ENCODE data around the gene FGD2. TPM values are rescaled to one million over a fixed set of nuclear protein-coding genes. Genes with fewer than 3 reads are reported as not detected.

The FGD2 gene
- total and polyA plus RNA-seq, 10 of the 15 experiments (the other 5 are each of a cell fraction or from before 2014, with no cell fraction given) = 5.2 to 88.1 (median 33.2) TPM

GRCh38 chr6:37019065-37019450, 13.6 kb downstream of the FGD2 start (continued):
- TF ChIP-seq BACH1 (IDR thresholded peaks at IDR 0.05; ENCODE audit: borderline replicate concordance) = no peak
- TF ChIP-seq SKIL (IDR thresholded peaks at IDR 0.05; ENCODE audit: low read depth, poor library complexity, severe bottlenecking) = no peak
- TF ChIP-seq NFIC (IDR thresholded peaks at IDR 0.05; ENCODE audit: low read depth, low read length) = no peak

GRCh38 chr6:37020381-37020780, 14.9 kb downstream of the FGD2 start:
- H3K79me2 ChIP-seq (ENCODE audit: control insufficient read depth, insufficient read depth, low read length) = no peaks in the 10 kb centered on the region
- H3K27ac ChIP-seq (ENCODE audit: control insufficient read depth, insufficient read depth) = no peak overlapping the region
- DNase-seq (ENCODE audit: low read depth, low spot score) (no peak), ATAC-seq (no peak), FAIRE-seq (no peak)
- H3K4me1 ChIP-seq (ENCODE audit: control insufficient read depth, insufficient read depth, low read length) = peaks cover 7% of the 10 kb centered on the region; the same call in 1 of the 2 replicates
- no peaks in the 10 kb centered on the region for H3K9me3 ChIP-seq (replicated peaks; ENCODE audit: control insufficient read depth, insufficient read depth, low read length)
- H3K4me2 ChIP-seq (ENCODE audit: control insufficient read depth, insufficient read depth) = no peak overlapping the region
- no peak overlapping the region for H3K4me3 ChIP-seq
- no TSS peak for BruUV-seq (replicated peaks)
- ChIA-PET CTCF (interaction anchor here (0.7 to 7.5 kb wide), 14 partner anchors 10 to 190 kb away, joined by 3 to 135 read pairs (median 14); partner anchors contain the start of genes C6orf89, FGD2 and PIM1), POLR2A (interaction anchor here (0.6 to 2.7 kb wide), 2 partner anchors 14 to 237 kb away, joined by 4 to 6 read pairs; partner anchors contain the start of gene TBC1D22B), RAD21 (ENCODE audit: unreplicated experiment) (interaction anchor here (1.1 to 5.3 kb wide), 2 partner anchors 153 to 255 kb away, joined by 3 to 76 read pairs; partner anchors contain the start of gene PIM1), SMC1A (ENCODE audit: uncharacterized antibody, unreplicated experiment) (interaction anchor here (1.0 to 5.1 kb wide), 10 partner anchors 8 to 189 kb away, joined by 3 to 66 read pairs (median 24); partner anchors contain the start of genes C6orf89, MTCH1 and PIM1)
- H4K20me1 ChIP-seq (ENCODE audit: control insufficient read depth, insufficient read depth) = peaks cover 3% of the 10 kb centered on the region; the same call in 1 of the 2 replicates
- H3K36me3 ChIP-seq (ENCODE audit: control insufficient read depth in 2 of 2, insufficient read depth in 2 of 2, low read length in 1 of 2) = peaks cover 15 to 24% of the 10 kb centered on the region in 2 experiments
- in situ Hi-C loops (cut with MboI) = loop anchor here (10.0 kb wide), 2 partner anchors 154 to 184 kb away; partner anchors contain the start of gene PIM1
- H2AFZ ChIP-seq (ENCODE audit: control insufficient read depth, low read depth, low read length) = no peak overlapping the region
- H3K9ac ChIP-seq (ENCODE audit: control insufficient read depth, insufficient read depth, low read length) = no peak overlapping the region
- no peak for TF ChIP-seq CHD1 (IDR thresholded peaks at IDR 0.05; ENCODE audit: low read depth, low read length)
- TF ChIP-seq BRCA1 (IDR thresholded peaks at IDR 0.05; ENCODE audit: low read depth, low read length) = no peak
- TF ChIP-seq NBN (IDR thresholded peaks at IDR 0.05) = no peak
- no peak for TF ChIP-seq ESRRA (IDR thresholded peaks at IDR 0.05; ENCODE audit: low read length)
- TF ChIP-seq FOXK2 (IDR thresholded peaks at IDR 0.05) = no peak
- TF ChIP-seq WRNIP1 (IDR thresholded peaks at IDR 0.05; ENCODE audit: borderline replicate concordance, low read depth, low read length) = no peak
- no peak for TF ChIP-seq TCF12 (IDR thresholded peaks at IDR 0.05; ENCODE audit: low read depth, low read length)
- TF ChIP-seq PAX5 (IDR thresholded peaks at IDR 0.05; ENCODE audit: borderline replicate concordance, low read depth, low read length) = no peak
- no peak for TF ChIP-seq HSF1 (IDR thresholded peaks at IDR 0.05; ENCODE audit: low read depth, low read length)
- TF ChIP-seq IKZF1 (conservative IDR thresholded peaks at IDR 0.05) = no peak
- TF ChIP-seq CUX1 (IDR thresholded peaks at IDR 0.05; ENCODE audit: insufficient replicate concordance, low read depth, low read length) = no peak
- intact Hi-C loops (cut with micrococcal nuclease; ENCODE audit: unreplicated experiment) = no loop called here
- H3K27me3 ChIP-seq (replicated peaks in 1 of 2; ENCODE audit: control insufficient read depth in 2 of 2, insufficient read depth in 2 of 2, low read length in 1 of 2) = no peaks in the 10 kb centered on the region
- over 99% methylated on average over 12 of the region's 12 CpGs for whole genome bisulfite sequencing (ENCODE audit: insufficient coverage, insufficient replicate concordance, low lambda C conversion rate, missing lambda C conversion rate)
